Measurements from ENCODE around the gene GSTP1. TPM values are rescaled to one million over a fixed set of nuclear protein-coding genes. Genes with fewer than 3 reads are reported as not detected.
A peak's percentile ranks its signal among the peaks of the same experiment; 100 is the strongest.

Gene GSTP1
- total RNA-seq, 1 experiment from 2014 or later: 1,799 TPM

DNA sequence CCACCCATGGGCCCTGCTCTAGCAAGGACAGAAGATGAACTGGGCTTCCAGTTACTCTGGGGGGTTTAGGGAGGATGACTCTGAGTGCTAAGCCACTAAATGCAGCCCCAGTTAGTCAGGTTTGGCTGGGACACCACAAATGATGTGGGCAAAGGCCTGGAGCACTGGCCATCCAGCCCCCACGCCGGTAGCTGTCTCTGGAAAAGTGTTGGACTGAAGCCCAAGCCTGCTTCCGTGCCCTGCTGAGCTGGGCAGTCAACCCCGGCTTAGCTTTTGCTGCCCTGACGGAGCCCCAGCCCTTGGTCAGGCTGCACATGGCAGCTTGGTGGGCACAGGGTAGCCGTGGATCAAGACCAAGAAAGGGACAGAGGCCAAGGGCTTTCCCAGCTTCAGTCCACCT is 5.7 kb upstream of the GSTP1 start:
- no peaks in the 10 kb centered on the region for H3K27me3 Mint-ChIP-seq (ENCODE audit: insufficient read depth, unreplicated experiment)
- Histone ChIP-seq H3K36me3 (ENCODE audit: control insufficient read depth, insufficient read depth, low read length) (no peaks in the 10 kb centered on the region), H3K4me3 (ENCODE audit: low read depth, low read length) (no peak overlapping the region), H3K27me3 (replicated peaks; ENCODE audit: control insufficient read depth, insufficient read depth, low read length) (no peaks in the 10 kb centered on the region), H3K9me3 (no peaks in the 10 kb centered on the region), H3K4me1 (peaks cover 60% of the 10 kb centered on the region)
- intact Hi-C loops (cut with micrococcal nuclease; ENCODE audit: unreplicated experiment): no loop called here
- TF ChIP-seq CTCF (IDR thresholded peaks at IDR 0.05; ENCODE audit: insufficient read depth in 1 of 2, low read depth in 1 of 2, low read length in 1 of 2, severe bottlenecking in 1 of 2, unreplicated experiment in 1 of 2): no peak
- POLR2A ChIA-PET: interaction anchor here (0.6 kb wide), 1 partner anchor 923 kb away, joined by 3 read pairs; no protein-coding TSS in a partner anchor
- BruUV-seq (replicated peaks): no TSS peak
- DNase-seq: no peak
- CTCF ChIA-PET: interaction anchor here (1.2 to 1.6 kb wide), 3 partner anchors 15 to 176 kb away, joined by 3 to 10 read pairs (median 4); partner anchors contain the start of genes NUDT8 and PPP1CA
- peaks cover 58% of the 10 kb centered on the region for H3K4me1 Mint-ChIP-seq (ENCODE audit: low read depth, unreplicated experiment)
- no peak overlapping the region for H3K4me3 Mint-ChIP-seq (ENCODE audit: unreplicated experiment)
- H3K27ac Mint-ChIP-seq (ENCODE audit: unreplicated experiment): no peak overlapping the region
- H3K9me3 Mint-ChIP-seq (ENCODE audit: unreplicated experiment): no peaks in the 10 kb centered on the region
- peaks cover 20% of the 10 kb centered on the region for H3K36me3 Mint-ChIP-seq (ENCODE audit: insufficient read depth, unreplicated experiment)

GRCh38 chr11:67581469-67581868 is 2.1 kb upstream of the GSTP1 start:
- H3K9me3 ChIP-seq: no peaks in the 10 kb centered on the region
- POLR2A ChIA-PET: no interaction called here
- no peaks in the 10 kb centered on the region for H3K9me3 Mint-ChIP-seq (ENCODE audit: unreplicated experiment)
- peak overlapping the region; percentile 75 for H3K4me3 Mint-ChIP-seq (ENCODE audit: unreplicated experiment)
- TF ChIP-seq CTCF (IDR thresholded peaks at IDR 0.05; ENCODE audit: insufficient read depth in 1 of 2, low read depth in 1 of 2, low read length in 1 of 2, severe bottlenecking in 1 of 2, unreplicated experiment in 1 of 2): no peak
- H3K27me3 Mint-ChIP-seq (ENCODE audit: insufficient read depth, unreplicated experiment): no peaks in the 10 kb centered on the region
- peak overlapping the region; percentile 81 for H3K27ac Mint-ChIP-seq (ENCODE audit: unreplicated experiment)
- peaks cover 56% of the 10 kb centered on the region for H3K4me1 Mint-ChIP-seq (ENCODE audit: low read depth, unreplicated experiment)
- H3K27me3 ChIP-seq (replicated peaks; ENCODE audit: control insufficient read depth, insufficient read depth, low read length): no peaks in the 10 kb centered on the region
- CTCF ChIA-PET: interaction anchor here (2.6 kb wide), 1 partner anchor 8 kb away, joined by 35 read pairs; no protein-coding TSS in a partner anchor
- intact Hi-C loops (cut with micrococcal nuclease; ENCODE audit: unreplicated experiment): loop anchor here (1.0 to 10.0 kb wide), 5 partner anchors 9 to 337 kb away; partner anchors contain the start of genes CDK2AP2 and POLD4
- H3K36me3 ChIP-seq (ENCODE audit: control insufficient read depth, insufficient read depth, low read length): peaks cover 14% of the 10 kb centered on the region
- BruUV-seq (replicated peaks): no TSS peak
- H3K36me3 Mint-ChIP-seq (ENCODE audit: insufficient read depth, unreplicated experiment): peaks cover 54% of the 10 kb centered on the region
- peak; percentile 93 to 96 for DNase-seq
- no peak overlapping the region for H3K4me3 ChIP-seq (ENCODE audit: low read depth, low read length)
- peaks cover 58% of the 10 kb centered on the region for H3K4me1 ChIP-seq

- ChIA-PET CTCF (interaction anchor here (0.5 to 2.6 kb wide), 5 partner anchors 8 to 47 kb away, joined by 3 to 35 read pairs (median 3); no protein-coding TSS in a partner anchor), POLR2A (interaction anchor here (0.8 to 2.4 kb wide), 3 partner anchors 8 to 180 kb away, joined by 4 to 16 read pairs (median 10); partner anchors contain the start of genes NUDT8 and PPP1CA)
- TSS peak; percentile 45 for BruUV-seq (replicated peaks)
- Mint-ChIP-seq H3K9me3 (ENCODE audit: unreplicated experiment) (no peaks in the 10 kb centered on the region), H3K36me3 (ENCODE audit: insufficient read depth, unreplicated experiment) (peaks cover 59% of the 10 kb centered on the region), H3K27ac (ENCODE audit: unreplicated experiment) (peak overlapping the region; percentile 81), H3K27me3 (ENCODE audit: insufficient read depth, unreplicated experiment) (no peaks in the 10 kb centered on the region), H3K4me3 (ENCODE audit: unreplicated experiment) (peak overlapping the region; percentile 75), H3K4me1 (ENCODE audit: low read depth, unreplicated experiment) (peaks cover 56% of the 10 kb centered on the region)
- Histone ChIP-seq H3K4me1 (peaks cover 58% of the 10 kb centered on the region), H3K36me3 (ENCODE audit: control insufficient read depth, insufficient read depth, low read length) (peaks cover 19% of the 10 kb centered on the region), H3K9me3 (no peaks in the 10 kb centered on the region), H3K27me3 (replicated peaks; ENCODE audit: control insufficient read depth, insufficient read depth, low read length) (no peaks in the 10 kb centered on the region), H3K4me3 (ENCODE audit: low read depth, low read length) (peak overlapping the region; percentile 87; the same call in 1 of the 2 replicates)
- no peak for TF ChIP-seq CTCF (IDR thresholded peaks at IDR 0.05; ENCODE audit: insufficient read depth in 1 of 2, low read depth in 1 of 2, low read length in 1 of 2, severe bottlenecking in 1 of 2, unreplicated experiment in 1 of 2)
- no peak for DNase-seq
- intact Hi-C loops (cut with micrococcal nuclease; ENCODE audit: unreplicated experiment): loop anchor here (5.0 to 10.0 kb wide), 2 partner anchors 230 to 337 kb away; partner anchors contain the start of gene POLD4
Measured at GRCh38 chr11:67582011-67582410, 1.6 kb upstream of the GSTP1 start.

All from Caco-2 (cell line).